ENCODE results near the gene EQTN. TPM values are rescaled to one million over a fixed set of nuclear protein-coding genes. Genes with fewer than 3 reads are reported as not detected.

The EQTN gene
- total RNA-seq, 1 donor from 2014 or later: not detected

DNA sequence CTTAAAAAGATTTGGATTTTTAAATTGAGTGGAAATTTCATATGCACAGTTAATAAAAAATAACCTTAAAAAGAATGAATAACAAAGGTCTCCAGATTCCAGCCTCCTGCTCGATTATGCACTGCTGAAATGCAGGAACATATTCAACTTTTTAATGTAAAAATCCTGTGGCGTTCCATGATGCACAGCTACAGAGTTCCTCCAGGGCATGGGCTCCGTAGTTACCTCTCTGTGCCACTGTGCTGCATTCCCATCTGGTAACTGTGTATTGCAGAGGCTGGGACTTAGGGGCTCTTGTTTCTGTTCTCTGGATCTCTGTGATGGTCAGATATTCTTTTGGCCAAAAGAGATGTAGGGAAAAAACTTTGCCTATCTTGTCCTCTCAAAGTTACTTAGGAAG, 31.5 kb upstream of the EQTN start:
- Histone ChIP-seq H3K9me3 (no peaks in the 10 kb centered on the region), H3K4me1 (peaks cover 3% of the 10 kb centered on the region), H3K27me3 (no peaks in the 10 kb centered on the region), H3K4me3 (no peak overlapping the region), H3K27ac (no peak overlapping the region), H3K36me3 (peaks cover 7% of the 10 kb centered on the region)
- DNase-seq (no peak), ATAC-seq (no peak)
- TF ChIP-seq, protein P1, sequence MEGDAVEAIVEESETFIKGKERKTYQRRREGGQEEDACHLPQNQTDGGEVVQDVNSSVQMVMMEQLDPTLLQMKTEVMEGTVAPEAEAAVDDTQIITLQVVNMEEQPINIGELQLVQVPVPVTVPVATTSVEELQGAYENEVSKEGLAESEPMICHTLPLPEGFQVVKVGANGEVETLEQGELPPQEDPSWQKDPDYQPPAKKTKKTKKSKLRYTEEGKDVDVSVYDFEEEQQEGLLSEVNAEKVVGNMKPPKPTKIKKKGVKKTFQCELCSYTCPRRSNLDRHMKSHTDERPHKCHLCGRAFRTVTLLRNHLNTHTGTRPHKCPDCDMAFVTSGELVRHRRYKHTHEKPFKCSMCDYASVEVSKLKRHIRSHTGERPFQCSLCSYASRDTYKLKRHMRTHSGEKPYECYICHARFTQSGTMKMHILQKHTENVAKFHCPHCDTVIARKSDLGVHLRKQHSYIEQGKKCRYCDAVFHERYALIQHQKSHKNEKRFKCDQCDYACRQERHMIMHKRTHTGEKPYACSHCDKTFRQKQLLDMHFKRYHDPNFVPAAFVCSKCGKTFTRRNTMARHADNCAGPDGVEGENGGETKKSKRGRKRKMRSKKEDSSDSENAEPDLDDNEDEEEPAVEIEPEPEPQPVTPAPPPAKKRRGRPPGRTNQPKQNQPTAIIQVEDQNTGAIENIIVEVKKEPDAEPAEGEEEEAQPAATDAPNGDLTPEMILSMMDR (IDR thresholded peaks at IDR 0.05): no peak
- intact Hi-C loops (cut with DNase I): no loop called here

DNA sequence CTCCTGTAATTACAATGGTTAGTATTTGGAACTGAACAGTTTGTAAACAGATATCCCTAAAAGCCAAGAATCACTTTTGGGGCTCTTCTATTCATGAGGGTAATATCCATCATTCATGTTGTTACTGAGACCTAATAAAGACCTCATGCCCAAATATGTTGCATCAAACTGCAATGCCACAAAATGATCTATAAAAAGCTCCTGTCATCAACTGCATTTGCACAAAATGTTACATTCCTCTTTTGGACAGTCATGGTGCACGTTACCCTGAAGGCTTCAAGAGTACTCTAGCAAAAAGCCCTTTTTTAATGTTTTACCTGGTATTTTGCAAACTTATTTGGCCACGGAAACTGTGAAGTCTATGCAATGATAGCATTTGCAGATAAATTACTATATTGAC, 14.2 kb upstream of the EQTN start:
- intact Hi-C loops (cut with DNase I): no loop called here
- H3K4me1 ChIP-seq: no peaks in the 10 kb centered on the region

DNA sequence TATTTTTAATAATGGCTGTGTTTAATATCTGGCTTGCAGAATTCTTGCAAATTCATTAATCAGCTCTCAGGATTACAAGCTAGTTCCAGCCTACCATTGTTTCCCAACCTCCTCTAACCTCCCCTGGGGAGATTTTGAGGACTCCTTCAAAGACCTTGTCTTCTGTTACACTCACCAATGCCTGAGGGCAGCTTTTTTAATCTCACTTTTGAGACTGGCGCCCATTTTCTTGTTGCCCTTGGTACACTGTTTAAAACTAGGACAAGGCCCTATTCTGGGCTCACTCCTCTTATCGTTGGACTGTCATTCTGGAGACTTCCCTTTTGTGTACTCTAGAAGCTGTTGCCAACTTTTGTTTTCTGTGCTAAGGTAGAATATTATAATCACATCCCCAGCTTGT, 13.6 kb upstream of the EQTN start:
- H3K36me3 ChIP-seq: no peaks in the 10 kb centered on the region
- no peak for ATAC-seq
- H3K27ac ChIP-seq: no peak overlapping the region
- intact Hi-C loops (cut with DNase I): no loop called here
- no peak for DNase-seq
- H3K9me3 ChIP-seq: no peaks in the 10 kb centered on the region
- H3K27me3 ChIP-seq: no peaks in the 10 kb centered on the region
- H3K4me3 ChIP-seq: no peak overlapping the region
- TF ChIP-seq, protein P1 (IDR thresholded peaks at IDR 0.05): no peak
- H3K4me1 ChIP-seq: no peaks in the 10 kb centered on the region

More for the DNA sequence above, 14.2 kb upstream of the EQTN start:
- H3K4me3 ChIP-seq: no peak overlapping the region
- H3K36me3 ChIP-seq: no peaks in the 10 kb centered on the region
- no peaks in the 10 kb centered on the region for H3K9me3 ChIP-seq
- no peaks in the 10 kb centered on the region for H3K27me3 ChIP-seq
- DNase-seq (no peak), ATAC-seq (no peak)
- no peak overlapping the region for H3K27ac ChIP-seq
- TF ChIP-seq, protein P1 (IDR thresholded peaks at IDR 0.05): no peak

DNA sequence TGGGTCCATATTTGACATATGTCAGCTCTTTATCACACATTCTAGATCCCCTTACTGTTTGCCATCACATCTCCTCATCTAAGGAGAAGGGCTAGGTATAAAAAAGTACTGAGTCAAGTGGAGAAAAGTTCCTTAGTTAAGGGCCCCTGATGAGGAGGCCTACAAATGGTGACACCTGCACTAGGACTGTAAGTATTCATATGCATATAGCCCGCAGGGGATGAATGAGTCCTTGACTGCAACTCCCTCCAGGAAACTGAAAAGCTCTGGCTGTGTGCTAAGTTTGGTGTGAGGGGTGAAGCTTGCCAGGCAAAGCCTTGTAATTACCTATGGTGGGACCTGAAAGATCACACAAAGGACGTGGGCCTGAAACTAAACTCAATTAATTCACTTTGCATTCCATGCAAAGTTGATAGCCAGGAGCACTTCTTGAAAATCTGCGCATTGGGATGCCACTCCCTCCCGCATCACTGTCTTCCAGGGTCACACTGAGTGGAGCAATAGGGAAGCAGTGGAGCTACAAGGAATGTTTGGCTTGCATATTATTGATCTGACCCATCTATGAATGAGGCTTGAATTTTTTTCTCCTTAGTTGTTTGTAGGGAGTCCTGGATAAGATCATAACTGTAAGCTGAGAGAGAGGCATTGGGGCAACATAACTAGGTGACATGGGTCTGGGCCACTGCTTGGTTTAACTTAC, 11.9 kb upstream of the EQTN start:
- Histone ChIP-seq H3K4me3 (no peak overlapping the region), H3K9me3 (no peaks in the 10 kb centered on the region), H3K4me1 (no peaks in the 10 kb centered on the region), H3K27me3 (no peaks in the 10 kb centered on the region), H3K27ac (no peak overlapping the region), H3K36me3 (no peaks in the 10 kb centered on the region)
- TF ChIP-seq, protein P1 (IDR thresholded peaks at IDR 0.05): no peak
- ATAC-seq (no peak), DNase-seq (no peak)
- intact Hi-C loops (cut with DNase I): no loop called here

DNA sequence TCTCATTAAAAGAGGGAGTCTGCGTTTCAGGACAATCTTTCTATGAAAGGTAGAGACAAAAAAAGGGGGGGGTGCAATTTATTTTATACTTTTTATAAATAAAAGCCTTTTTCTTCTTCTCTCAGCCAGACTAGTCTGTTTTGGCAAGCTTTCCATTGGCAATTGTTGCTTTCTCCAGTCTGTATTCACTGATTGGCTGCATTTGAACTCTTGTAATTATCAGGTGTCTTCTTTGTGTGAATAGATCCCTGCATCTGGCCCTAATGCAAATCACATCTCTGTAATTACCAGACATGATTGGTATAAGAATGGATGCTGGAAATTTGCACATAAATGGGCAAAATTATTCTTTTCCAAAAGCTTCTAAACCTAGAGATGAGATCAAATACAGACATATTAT, 7.6 kb upstream of the EQTN start:
- H3K27me3 ChIP-seq: no peaks in the 10 kb centered on the region
- TF ChIP-seq, protein P1 (IDR thresholded peaks at IDR 0.05): no peak

DNA sequence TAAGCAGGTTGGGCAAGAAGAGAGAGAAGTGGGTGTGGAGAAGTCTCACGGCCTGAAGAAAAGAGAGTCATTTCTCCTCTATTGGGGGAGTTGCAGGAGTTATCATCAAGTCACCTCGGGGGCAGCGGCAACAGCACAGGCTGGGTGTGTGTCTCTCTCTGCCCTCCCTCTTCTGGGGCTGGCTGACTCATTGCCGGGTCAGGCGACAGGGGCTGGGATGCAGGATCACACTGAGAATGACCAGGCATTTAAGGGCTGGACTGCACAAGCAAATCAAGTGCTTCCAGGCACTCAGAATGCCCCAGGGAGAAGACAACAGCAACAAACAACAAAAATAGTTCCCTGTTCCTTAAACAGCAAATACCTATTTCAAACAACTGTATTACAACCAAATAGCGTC, 6.3 kb upstream of the EQTN start:
- Histone ChIP-seq H3K9me3 (no peaks in the 10 kb centered on the region), H3K27ac (no peak overlapping the region), H3K27me3 (no peaks in the 10 kb centered on the region), H3K36me3 (no peaks in the 10 kb centered on the region), H3K4me1 (no peaks in the 10 kb centered on the region), H3K4me3 (no peak overlapping the region)
- TF ChIP-seq, protein P1 (IDR thresholded peaks at IDR 0.05): no peak
- no peak for ATAC-seq
- intact Hi-C loops (cut with DNase I): no loop called here
- DNase-seq: no peak

More for the DNA sequence above, 7.6 kb upstream of the EQTN start:
- Histone ChIP-seq H3K36me3 (no peaks in the 10 kb centered on the region), H3K4me1 (no peaks in the 10 kb centered on the region), H3K9me3 (no peaks in the 10 kb centered on the region), H3K4me3 (no peak overlapping the region), H3K27ac (no peak overlapping the region)
- intact Hi-C loops (cut with DNase I): no loop called here
- DNase-seq (no peak), ATAC-seq (no peak)
